NCI-H748 (cell line): ENCODE data around the gene JAM3.

Experiments used
- DNase-seq: peaks from one replicate; lab custom pipeline; 2025; ENCODE audit not compliant: unreplicated experiment; lab: John Stamatoyannopoulos, UW

JAM3 gene

DNA sequence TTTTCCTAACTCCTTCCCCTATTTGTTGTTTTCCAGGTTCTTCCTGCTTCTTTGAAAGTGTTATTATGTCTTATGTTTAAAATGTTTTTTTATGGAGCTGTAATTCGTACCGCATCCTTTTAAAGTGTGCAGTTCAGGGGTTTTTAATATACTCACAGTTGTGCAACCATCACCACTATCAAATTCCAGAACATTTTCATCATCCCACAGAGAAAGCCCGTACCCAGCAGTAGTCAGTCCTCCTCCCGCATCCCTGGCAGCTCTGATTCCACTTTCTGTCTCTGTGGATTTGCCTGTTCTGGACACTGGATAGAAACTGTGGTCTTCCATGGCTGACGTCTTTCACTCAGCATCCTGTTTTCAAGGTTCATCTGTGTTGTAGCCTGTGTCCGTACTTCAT lies 73.7 kb downstream of the JAM3 start:
- DNase-seq: no peak

DNA sequence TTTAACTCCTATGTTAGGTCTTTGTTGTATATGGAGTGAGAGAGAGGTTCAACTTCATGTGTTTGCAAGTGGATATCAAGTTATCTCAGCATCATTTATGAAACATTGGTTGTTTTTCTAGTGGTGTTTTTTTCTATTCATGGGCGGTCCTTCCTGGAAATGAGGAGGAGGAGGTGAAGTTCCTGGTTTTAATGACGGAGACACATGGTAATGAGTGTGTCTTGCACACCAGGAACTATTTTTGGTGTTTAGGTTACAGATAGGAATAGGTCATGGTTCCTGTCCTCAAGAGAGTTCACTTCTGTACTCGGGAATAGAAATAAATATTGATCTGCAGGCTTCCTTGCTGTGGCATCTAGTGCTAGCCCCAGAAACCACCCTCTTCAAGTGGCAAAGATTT lies 74.9 kb downstream of the JAM3 start:
- DNase-seq: no peak

DNA sequence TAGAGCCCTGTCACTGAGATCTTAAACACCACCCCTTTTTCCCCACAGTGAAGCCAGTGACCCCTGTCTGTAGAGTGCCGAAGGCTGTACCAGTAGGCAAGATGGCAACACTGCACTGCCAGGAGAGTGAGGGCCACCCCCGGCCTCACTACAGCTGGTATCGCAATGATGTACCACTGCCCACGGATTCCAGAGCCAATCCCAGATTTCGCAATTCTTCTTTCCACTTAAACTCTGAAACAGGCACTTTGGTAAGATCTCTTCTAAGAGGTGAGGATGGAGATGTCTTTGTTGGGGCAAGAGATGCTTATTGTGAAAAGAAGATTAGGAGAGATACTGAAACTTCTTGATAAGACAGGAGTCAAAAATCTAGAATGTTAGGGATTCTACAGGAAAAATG lies 75.9 kb downstream of the JAM3 start:
- DNase-seq: no peak

DNA sequence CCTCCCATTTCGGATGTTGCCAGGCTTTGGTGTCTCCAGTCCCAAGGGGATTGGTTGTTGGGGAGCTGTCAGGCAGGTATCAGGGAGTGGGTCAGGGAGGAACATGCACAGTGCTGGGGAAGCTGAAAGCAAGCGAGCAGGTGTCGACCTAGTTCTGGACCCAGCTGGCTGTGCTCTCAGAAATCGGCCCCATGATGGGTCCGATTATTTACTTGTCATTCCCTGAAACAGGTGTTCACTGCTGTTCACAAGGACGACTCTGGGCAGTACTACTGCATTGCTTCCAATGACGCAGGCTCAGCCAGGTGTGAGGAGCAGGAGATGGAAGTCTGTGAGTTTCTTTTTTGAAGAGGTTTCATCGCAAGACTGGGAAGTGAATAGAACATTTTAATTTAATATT lies 76.8 kb downstream of the JAM3 start:
- no peak for DNase-seq

DNA sequence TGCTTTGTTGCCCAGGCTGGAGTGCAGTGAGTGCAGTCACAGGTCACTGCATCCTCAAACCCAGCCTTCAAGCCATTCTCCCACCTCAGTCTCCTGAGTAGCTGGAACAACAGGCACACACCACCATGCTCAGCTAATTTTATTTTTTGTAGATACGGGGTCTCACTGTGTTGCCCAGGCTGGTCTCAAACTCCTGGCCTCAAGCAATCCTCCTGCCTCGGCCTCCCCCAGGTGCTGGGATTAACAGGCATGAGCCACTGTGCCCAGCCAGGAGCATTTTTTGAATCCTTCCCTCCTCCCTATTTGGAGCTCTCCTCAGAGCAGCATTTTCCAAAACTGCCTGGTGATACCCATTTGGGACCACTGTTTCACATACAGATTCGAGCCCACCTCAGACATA lies 77.7 kb downstream of the JAM3 start:
- DNase-seq: no peak

DNA sequence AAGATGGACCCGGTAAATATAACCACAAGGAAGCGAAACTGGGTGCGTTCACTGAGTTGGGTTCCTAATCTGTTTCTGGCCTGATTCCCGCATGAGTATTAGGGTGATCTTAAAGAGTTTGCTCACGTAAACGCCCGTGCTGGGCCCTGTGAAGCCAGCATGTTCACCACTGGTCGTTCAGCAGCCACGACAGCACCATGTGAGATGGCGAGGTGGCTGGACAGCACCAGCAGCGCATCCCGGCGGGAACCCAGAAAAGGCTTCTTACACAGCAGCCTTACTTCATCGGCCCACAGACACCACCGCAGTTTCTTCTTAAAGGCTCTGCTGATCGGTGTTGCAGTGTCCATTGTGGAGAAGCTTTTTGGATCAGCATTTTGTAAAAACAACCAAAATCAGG lies 80.5 kb downstream of the JAM3 start:
- DNase-seq: no peak

DNA sequence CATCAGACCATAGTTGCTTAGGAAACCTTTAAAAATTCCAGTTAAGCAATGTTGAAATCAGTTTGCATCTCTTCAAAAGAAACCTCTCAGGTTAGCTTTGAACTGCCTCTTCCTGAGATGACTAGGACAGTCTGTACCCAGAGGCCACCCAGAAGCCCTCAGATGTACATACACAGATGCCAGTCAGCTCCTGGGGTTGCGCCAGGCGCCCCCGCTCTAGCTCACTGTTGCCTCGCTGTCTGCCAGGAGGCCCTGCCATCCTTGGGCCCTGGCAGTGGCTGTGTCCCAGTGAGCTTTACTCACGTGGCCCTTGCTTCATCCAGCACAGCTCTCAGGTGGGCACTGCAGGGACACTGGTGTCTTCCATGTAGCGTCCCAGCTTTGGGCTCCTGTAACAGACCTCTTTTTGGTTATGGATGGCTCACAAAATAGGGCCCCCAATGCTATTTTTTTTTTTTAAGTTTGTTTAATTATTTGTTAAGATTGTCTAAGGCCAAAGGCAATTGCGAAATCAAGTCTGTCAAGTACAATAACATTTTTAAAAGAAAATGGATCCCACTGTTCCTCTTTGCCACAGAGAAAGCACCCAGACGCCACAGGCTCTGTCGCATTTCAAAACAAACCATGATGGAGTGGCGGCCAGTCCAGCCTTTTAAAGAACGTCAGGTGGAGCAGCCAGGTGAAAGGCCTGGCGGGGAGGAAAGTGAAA lies 81.5 kb downstream of the JAM3 start:
- no peak for DNase-seq

DNA sequence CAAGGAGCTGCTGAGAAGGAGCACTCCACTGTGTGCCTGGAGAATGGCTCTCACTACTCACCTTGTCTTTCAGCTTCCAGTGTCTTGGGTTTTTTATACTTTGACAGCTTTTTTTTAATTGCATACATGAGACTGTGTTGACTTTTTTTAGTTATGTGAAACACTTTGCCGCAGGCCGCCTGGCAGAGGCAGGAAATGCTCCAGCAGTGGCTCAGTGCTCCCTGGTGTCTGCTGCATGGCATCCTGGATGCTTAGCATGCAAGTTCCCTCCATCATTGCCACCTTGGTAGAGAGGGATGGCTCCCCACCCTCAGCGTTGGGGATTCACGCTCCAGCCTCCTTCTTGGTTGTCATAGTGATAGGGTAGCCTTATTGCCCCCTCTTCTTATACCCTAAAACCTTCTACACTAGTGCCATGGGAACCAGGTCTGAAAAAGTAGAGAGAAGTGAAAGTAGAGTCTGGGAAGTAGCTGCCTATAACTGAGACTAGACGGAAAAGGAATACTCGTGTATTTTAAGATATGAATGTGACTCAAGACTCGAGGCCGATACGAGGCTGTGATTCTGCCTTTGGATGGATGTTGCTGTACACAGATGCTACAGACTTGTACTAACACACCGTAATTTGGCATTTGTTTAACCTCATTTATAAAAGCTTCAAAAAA lies 82.3 kb downstream of the JAM3 start:
- no peak for DNase-seq

DNA sequence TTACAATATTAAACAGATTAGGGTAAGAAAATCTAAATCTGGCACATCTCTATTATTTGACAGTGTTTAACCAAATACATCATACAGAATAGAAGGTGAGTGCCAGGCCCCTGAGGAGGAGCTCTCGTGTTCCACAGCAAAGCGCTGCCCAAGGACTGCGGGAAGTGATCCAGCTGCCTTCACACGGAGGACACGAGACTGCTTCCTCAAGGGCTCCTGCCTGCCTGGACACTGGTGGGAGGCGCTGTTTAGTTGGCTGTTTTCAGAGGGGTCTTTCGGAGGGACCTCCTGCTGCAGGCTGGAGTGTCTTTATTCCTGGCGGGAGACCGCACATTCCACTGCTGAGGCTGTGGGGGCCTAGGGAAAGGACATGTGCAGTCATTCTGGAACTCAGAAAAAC lies 83.8 kb downstream of the JAM3 start:
- no peak for DNase-seq

DNA sequence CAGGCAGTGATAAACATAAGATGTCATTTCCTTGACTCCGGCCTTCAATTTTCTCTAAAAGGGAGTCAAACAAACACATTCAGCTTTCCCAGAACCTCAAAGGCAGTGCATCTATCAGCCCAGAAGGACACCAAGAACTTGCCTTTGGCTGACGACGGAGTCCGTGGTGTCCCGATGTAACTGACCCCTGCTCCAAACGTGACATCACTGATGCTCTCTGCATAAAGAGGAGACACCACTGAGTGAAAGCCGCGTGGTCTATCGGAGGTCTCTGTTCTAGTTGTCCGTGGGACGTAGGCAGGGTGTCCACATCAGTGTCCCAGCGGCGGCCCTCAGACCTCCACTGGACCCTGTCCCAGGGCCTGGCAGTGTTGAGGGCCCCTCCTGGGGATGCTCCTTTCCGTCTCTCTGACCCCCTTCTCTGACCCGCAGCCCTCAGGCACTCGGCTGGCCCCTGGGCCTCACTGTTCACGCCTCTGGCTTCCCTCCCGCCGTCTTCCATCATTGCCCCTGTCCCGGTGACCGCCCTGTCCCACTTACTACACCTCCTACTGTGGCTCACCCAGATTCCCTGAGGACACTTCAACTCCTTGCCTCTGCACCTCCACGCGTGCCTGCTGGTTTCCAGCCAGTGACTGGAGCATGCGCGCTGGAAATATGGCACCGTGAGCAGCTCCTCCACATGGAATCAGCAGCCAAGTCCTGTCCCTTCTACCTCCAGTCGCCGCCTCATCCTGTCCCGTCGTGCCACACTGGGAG lies 84.5 kb downstream of the JAM3 start:
- DNase-seq: no peak

DNA sequence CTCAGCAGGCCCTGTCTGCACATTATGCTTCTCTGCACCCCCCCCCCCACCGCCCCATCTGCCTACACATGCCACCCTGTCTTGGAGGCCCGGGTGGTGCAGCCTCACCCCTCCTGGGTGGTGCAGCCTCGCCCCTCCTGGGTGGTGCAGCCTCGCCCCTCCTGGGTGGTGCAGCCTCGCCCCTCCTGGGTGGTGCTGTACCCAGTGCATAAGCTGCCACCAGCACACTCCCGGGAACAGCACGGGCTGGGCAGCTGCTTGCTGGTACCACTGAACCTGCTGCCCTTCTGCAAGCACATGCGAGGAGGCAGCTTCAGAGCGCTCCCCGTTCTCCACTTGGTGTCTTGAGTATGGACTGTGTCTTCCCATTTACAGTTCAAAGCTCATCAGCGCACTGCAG lies 85.6 kb downstream of the JAM3 start:
- DNase-seq: no peak

DNA sequence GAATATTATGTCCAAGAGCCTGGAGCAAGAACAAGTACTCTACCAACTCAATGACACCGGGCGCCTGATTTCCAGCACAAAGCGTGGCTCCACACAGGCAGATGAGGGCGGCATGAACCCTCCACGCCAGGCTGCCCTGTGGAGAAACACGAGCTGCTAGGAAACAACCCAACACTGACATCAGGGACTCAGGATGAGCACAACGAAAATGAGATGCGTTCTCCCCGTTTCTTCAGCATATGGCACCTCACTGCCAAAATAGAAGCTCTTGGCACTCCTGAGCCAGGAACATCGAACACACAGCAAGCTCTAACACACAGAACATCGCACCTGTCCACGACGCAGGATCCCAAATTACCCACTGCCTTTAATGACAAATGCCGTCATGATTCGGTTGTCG lies 86.6 kb downstream of the JAM3 start:
- no peak for DNase-seq

DNA sequence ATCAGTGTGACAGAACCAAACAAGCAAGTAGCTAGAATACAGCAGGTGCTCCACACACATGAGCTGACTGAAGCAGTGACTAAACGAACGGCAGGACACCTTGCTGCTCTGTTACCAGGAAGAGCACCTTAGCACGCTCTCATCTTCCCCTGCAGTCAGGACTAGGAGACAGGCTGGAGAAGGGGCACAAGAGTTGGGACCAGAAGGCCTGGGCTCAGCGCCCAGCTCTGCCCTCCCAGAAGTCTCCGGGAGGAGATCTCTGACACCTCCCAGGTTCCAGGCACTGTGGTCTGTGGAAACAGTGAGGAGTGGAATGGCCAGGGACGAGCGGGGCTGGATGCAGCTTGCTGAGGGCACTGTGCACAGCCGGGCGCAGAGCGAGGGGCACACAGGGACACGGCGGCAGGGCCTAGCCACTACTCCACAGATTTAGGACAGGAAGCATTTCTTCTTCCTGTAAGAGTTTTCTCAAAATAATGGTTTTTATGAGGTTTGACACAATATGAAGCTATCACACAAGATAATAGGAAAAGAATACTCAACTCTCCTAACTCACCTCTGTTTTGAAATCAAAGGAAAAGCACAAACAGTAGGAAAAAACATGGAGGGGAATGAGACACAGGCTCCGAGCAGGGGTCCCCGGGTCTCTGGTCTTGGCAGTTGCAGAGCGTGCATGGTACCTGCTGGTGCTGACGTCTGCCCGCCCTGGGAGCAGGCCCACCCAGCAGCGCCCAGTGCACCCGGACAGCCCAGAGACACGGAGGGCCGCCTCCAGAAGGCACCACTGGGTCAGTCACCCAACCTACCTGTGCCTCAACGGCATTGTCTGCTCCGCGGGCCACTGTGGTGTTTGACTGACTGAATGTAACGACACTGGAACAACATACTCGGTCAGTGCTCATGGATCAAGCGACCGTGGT lies 87.3 kb downstream of the JAM3 start:
- no peak for DNase-seq

DNA sequence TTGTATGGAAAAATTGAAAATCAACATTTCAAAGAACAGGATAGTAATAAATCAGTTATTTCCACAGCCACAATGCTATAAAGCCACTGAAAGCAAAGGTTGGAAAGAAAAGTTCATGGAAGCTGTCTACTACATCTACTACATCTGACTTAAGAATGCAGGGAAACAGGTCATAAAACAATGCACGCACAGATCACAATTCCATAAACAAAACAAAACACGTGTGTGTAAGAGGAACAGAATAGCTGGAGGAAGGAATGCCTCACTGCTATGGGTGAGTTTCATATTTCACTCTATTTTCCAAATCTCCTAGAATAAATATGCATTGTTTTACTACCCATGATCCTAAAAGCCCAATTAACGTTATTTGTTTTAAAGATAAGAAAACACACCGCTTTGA lies 88.6 kb downstream of the JAM3 start:
- no peak for DNase-seq

DNA sequence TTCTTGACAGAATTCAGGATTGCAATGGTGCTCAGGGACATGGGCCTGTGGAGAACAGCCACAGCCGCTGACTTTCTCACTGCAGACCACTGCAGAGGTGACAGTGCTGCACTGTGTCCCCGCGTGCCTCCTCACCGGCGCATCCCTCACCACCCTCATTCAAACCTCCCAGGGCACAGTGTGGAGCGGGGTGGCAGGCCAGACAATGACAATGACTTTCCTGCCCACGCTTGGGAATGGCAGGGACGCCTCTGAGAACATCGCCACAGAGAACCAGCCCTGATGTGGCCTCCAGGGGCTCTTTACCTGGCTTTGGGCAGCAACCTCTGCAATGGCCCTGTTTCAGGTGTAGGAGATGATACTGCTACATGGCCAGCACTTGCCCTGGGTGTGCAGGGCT lies 89.2 kb downstream of the JAM3 start:
- DNase-seq: no peak

DNA sequence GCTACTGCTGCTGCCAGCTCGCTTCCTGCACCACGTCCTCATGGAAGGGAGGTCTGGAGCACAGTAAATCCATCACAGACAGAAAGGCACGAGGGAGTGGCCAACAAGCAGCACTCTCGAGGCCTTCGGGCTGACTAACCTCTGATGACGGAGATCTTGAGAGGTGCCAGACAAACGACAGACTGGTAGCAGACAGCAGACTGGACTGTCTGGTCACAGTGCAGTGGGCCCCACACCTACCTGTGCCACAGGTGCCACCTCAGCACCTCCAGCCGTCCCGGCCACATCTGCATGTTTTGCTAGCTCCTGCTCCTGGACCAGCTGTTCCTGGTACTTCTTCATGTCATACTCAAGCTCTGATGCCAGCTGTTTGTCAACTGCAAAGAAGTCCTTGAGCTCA lies 90.8 kb downstream of the JAM3 start:
- no peak for DNase-seq

DNA sequence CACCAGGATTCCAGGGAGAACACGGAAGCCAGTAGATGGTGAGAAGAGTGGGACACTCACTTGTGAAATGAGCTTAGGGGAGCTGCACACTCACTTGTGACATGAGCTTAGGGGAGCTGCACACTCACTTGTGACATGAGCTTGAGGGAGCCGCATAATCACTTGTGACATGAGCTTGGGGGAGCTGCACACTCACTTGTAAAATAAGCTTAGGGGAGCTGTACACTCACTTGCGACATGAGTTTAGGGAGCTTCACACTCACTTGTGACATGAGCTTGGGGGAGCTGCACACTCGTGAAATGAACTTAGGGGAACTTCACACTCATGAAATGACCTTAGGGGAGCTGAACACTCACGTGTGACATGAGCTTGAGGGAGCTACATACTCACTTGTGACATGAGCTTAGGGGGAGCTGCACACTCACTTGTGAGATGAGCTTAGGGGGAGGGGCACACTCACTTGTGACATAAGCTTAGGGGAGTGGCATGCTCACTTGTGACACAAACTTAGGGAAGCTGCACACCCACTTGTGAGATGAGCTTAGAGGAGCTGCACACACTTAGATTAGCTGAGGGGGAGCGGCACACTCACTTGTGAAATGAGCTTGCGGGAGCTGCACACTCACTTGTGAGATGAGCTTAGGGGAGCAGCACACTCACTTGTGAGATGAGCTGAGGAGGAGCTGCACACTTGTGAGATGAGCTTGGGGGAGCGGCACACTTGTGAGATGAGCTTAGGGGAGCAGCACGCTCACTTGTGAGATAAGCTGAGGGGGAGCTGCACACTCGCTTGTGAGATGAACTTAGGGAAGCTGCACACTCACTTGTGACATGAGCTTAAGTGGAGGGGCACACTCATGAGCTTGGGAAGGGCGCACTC lies 95.9 kb downstream of the JAM3 start:
- DNase-seq: no peak

DNA sequence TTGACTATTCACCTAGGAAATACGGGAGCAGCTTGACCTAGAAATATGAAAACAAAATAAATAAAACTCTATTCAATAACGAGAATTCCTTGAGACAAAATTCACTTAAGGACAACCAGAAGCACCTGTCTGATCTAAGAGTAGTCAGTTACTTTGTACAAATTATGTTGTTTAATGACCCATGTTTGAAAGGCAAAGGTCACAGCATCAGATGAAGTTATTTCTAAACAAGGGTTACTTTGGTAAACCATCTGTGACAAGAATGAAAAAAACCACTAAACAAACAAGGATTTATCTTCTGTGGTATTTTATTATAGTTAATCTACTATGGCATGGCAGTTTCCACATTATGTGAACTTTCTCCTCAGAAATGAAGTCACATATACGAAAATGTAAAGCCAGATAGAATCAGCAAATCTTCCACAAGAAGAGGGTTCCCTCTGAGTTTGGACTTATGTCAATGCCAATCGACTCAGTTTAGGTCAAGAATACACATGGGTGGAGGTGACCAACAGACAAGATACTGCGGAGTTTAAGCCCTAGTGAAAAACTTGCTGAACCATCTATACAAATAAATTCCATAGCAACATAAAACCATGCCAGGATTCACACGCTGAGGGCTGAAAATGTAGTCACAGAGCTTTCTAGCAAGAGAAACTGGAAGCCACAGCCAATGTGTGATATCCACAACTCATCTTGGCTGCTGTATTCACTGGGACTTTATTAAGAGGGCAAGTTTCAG lies 101.5 kb downstream of the JAM3 start:
- DNase-seq: no peak

DNA sequence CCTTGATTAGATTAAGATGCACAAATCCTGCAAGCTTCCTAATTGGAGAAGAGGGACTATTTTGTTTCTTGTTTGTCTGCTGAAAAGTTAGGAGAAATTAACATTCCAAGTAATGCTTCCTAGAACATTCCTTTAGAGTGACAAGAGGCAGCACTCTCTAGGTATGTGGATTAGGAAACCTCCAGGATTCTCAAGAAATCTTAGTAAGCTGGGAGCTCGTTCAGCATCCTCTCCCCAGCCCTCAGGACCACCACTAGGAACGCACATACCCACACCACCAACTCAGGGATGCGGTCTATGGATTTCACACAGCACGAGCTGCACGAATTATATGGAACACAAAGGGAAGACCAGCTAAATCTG lies 102.0 kb downstream of the JAM3 start:
- DNase-seq: no peak

DNA sequence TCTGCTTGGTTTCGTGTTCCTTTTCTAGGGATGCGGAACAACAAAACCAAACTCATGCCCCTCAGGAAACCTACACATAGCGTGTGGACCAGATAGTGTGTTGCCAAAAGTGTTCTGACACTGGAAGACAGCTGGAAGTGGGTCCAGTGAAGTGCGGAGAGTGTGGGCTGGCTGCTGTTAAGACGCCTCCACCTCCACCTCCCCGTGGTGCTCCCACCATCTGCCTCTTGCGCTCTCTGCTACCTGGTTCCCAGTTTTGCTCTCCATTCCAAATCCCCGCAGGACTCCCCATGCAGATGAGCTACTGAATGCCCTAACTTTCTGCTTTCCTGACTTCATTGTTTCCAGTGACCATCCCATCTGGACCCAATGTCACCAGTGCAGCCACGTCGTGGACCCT lies 103.1 kb downstream of the JAM3 start:
- DNase-seq: no peak
